HepG2 (cell line): ENCODE measurements around the gene ZFP36L2. TPM values are rescaled to one million over a fixed set of nuclear protein-coding genes. Genes with fewer than 3 reads are reported as not detected.

Experiments used
- AGO1 ChIP-seq: fragments of 200-400 bp; formaldehyde crosslinking; IDR thresholded peaks from 2 replicates; pipeline ENCODE4 v1.6.1; 2017; ENCODE audit warnings: mild to moderate bottlenecking, low read depth, low read length, moderate library complexity; ENCODE audit not compliant: poor library complexity, severe bottlenecking
- CBX1 ChIP-seq: IDR thresholded peaks from one replicate; pipeline ENCODE4 v1.6.1; 2016; ENCODE audit warnings: antibody characterized with exemption, low read depth
- CCAR2 ChIP-seq: fragments of 200-400 bp; formaldehyde crosslinking; optimal IDR thresholded peaks from 2 replicates; pipeline ENCODE3; 2018; ENCODE audit warnings: low read depth, mild to moderate bottlenecking, low read length, moderate library complexity
- CEBPB ChIP-seq: IDR thresholded peaks from 2 replicates; pipeline ENCODE4 v1.6.1; 2011; ENCODE audit warnings: low read depth, low read length, improper control_type of control experiment, borderline replicate concordance
- CEBPG ChIP-seq: IDR thresholded peaks from 2 replicates; pipeline ENCODE4 v1.6.1; 2016
- EP300 ChIP-seq, 3 experiments: sonication (generic) in 1 of 3; formaldehyde crosslinking in 1 of 3; IDR thresholded peaks; 2 replicates each; pipeline versions ENCODE4 v1.5.1 to v1.6.1; 2011 to 2020; ENCODE audit warnings: low read depth in 2 of 3, low read length in 2 of 3, borderline replicate concordance in 1 of 3, improper control_type of control experiment in 1 of 3, mild to moderate bottlenecking in 1 of 3, missing genetic modification reagents in 1 of 3, moderate library complexity in 1 of 3
- FOXA1 ChIP-seq, 2 experiments: fragments of 450-650 bp in 1 of 2; sonication (generic) in 1 of 2; formaldehyde crosslinking in 1 of 2; IDR thresholded peaks; 2 replicates each; pipeline versions ENCODE4 v1.4.0 to v1.6.1; 2016 to 2020; ENCODE audit warnings: missing genetic modification reagents in 1 of 2
- GABPA ChIP-seq, 2 experiments: IDR thresholded peaks; 2 replicates each; pipeline ENCODE4 v1.6.1; 2011 to 2016; ENCODE audit warnings: low read depth in 2 of 2, low read length in 1 of 2, missing biosample characterization in 1 of 2, missing genetic modification characterization in 1 of 2
- IKZF1 ChIP-seq: fragments of 450-650 bp; IDR thresholded peaks from 2 replicates; pipeline ENCODE4 v1.7.1; 2016
- MIER2 ChIP-seq: IDR thresholded peaks from 2 replicates; pipeline ENCODE4 v1.6.1; 2016; ENCODE audit warnings: missing biosample characterization, missing genetic modification reagents
- MTF2 ChIP-seq: sonication (generic); formaldehyde crosslinking; IDR thresholded peaks from 2 replicates; pipeline ENCODE4 v1.5.0; 2020; ENCODE audit warnings: missing genetic modification reagents, borderline replicate concordance
- NR2F2 ChIP-seq: IDR thresholded peaks from 2 replicates; pipeline ENCODE4 v1.6.1; 2012; ENCODE audit warnings: low read depth, inconsistent platforms, borderline replicate concordance
- PHF5A ChIP-seq: IDR thresholded peaks from one replicate; pipeline ENCODE4 v1.6.1; 2018; ENCODE audit warnings: low read depth, missing genetic modification reagents; ENCODE audit not compliant: unreplicated experiment
- REPIN1 ChIP-seq: sonication (generic); formaldehyde crosslinking; IDR thresholded peaks from 2 replicates; pipeline ENCODE4 v1.8.0; 2022; ENCODE audit warnings: missing genetic modification reagents, low read depth, mild to moderate bottlenecking, borderline replicate concordance
- SMC3 ChIP-seq: IDR thresholded peaks from 2 replicates; pipeline ENCODE4 v1.6.1; 2011; ENCODE audit warnings: low read length, improper control_type of control experiment
- TAF1 ChIP-seq: sonication (generic); formaldehyde crosslinking; IDR thresholded peaks from 2 replicates; pipeline ENCODE4 v1.4.0; 2020; ENCODE audit warnings: missing genetic modification reagents
- TEAD3 ChIP-seq: optimal IDR thresholded peaks from 2 replicates; pipeline ENCODE3; 2016; ENCODE audit warnings: borderline replicate concordance
- TSC22D2 ChIP-seq: sonication (generic); formaldehyde crosslinking; IDR thresholded peaks from 2 replicates; pipeline ENCODE4 v1.5.1; 2020; ENCODE audit warnings: missing genetic modification reagents, mild to moderate bottlenecking, borderline replicate concordance
- YY1 ChIP-seq: IDR thresholded peaks from 2 replicates; pipeline ENCODE4 v1.6.1; 2011; ENCODE audit warnings: low read length, low read depth, moderate library complexity, mild to moderate bottlenecking; ENCODE audit not compliant: insufficient read depth, insufficient replicate concordance
- ZNF180 ChIP-seq: sonication (generic); formaldehyde crosslinking; IDR thresholded peaks from 2 replicates; pipeline ENCODE4 v1.4.0; 2020; ENCODE audit warnings: low read depth, missing genetic modification reagents, borderline replicate concordance
- ZNF260 ChIP-seq: sonication (generic); formaldehyde crosslinking; IDR thresholded peaks from 2 replicates; pipeline ENCODE4 v1.4.0; 2020; ENCODE audit warnings: missing genetic modification reagents, low read depth, mild to moderate bottlenecking, borderline replicate concordance
- ZNF274 ChIP-seq: sonication (generic); formaldehyde crosslinking; IDR thresholded peaks from 2 replicates; pipeline ENCODE4 v1.5.1; 2020; ENCODE audit warnings: mild to moderate bottlenecking, missing genetic modification reagents
- ZNF367 ChIP-seq: sonication (generic); formaldehyde crosslinking; IDR thresholded peaks from 2 replicates; pipeline ENCODE4 v1.4.0; 2020; ENCODE audit warnings: missing genetic modification reagents, borderline replicate concordance
- ZNF382 ChIP-seq: sonication (generic); formaldehyde crosslinking; IDR thresholded peaks from 2 replicates; pipeline ENCODE4 v1.5.0; 2020; ENCODE audit warnings: missing genetic modification reagents, mild to moderate bottlenecking, borderline replicate concordance
- ZSCAN29 ChIP-seq: sonication (generic); formaldehyde crosslinking; conservative IDR thresholded peaks from 2 replicates; pipeline ENCODE4 v1.4.0; 2020; ENCODE audit warnings: mild to moderate bottlenecking, missing genetic modification reagents
- polyA plus RNA-seq, 8 experiments: library from polyadenylated mRNA; depleted of rRNA in 3 of 8; stranded (reverse) in 7 of 8; unstranded in 1 of 8; fragments of >200 nt; fragmentation: Illumina TruSeq in 4 of 8; extraction: Trizol in 4 of 8; gene quantifications; 2 replicates each; pipeline versions ENCODE4 v1.2.1 to v1.2.3, GENCODE V29; 2011 to 2016; ENCODE audit warnings: low read depth in 4 of 8, missing spikeins in 1 of 8, mixed read lengths in 1 of 8; ENCODE audit not compliant: insufficient read depth in 1 of 8
- total RNA-seq, 5 experiments: library from RNA; depleted of rRNA; stranded (reverse); fragments of >200 nt; fragmentation: Illumina TruSeq; extraction: Trizol; gene quantifications; 2 replicates each; pipeline ENCODE4 v1.2.3, GENCODE V29; 2016; ENCODE audit warnings: low read depth in 1 of 5
- TF ChIP-seq, protein P1 (sequence below): sonication (generic); formaldehyde crosslinking; IDR thresholded peaks from 2 replicates; pipeline ENCODE4 v1.5.1; 2020; ENCODE audit warnings: mild to moderate bottlenecking, moderate library complexity, missing genetic modification reagents
- TF ChIP-seq, protein P2 (sequence below): sonication (generic); formaldehyde crosslinking; IDR thresholded peaks from 2 replicates; pipeline ENCODE4 v1.4.0; 2020; ENCODE audit warnings: missing genetic modification reagents

ZFP36L2 gene
- total and polyA plus RNA-seq, 2 of the 13 experiments (the other 11 are each of a cell fraction or from before 2014, with no cell fraction given) = 11.2 to 21.8 TPM

DNA sequence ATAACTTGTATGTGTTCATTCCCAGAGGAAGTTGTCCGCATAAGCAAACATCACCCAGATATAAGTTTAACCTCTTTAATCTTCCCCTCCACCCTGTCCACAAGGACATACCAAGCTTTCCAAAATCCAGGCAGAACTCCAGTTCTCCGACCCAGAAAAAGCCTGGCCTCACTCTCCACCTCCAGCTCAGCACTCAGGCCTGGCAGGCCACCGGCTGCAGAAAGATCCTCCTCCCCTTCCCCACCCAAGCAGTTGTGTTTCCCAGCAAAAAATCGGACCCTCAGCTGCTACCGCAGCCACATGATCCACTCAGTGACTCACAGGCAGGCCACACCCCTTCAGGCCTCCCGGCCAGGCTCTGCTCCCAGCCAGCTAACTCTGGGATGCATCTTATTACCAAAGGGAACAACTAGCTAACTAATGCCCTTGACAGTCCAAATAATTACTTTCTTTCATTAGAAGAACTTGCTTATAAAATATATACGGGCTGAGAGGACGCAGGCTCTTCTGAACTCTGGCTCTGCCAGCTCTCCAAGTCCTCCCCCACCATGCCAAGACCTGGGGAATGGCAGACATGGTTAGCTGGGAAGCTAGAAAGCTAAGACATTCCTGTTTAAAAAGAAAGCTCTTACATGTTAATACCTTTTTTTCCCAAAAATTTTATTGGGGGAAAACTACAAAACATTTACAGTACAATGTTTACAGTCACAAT, 4.5 kb downstream of the ZFP36L2 start (continued):
- 0 out of 2 replicates have a peak, but pooled peaks have one; percentile 28 for TF ChIP-seq TSC22D2 (CRISPR knock-in tag)
- no peak for TF ChIP-seq SMC3
- TF ChIP-seq NR2F2 = no peak
- peak in 1 of 2 experiments; percentile 50; a peak in 1 of 4 replicates for TF ChIP-seq EP300 (IDR thresholded peaks at IDR 0.05; ENCODE audit: low read depth in 2 of 2, low read length in 2 of 2)
- TF ChIP-seq EP300 (CRISPR knock-in tag; IDR thresholded peaks at IDR 0.05; ENCODE audit: borderline replicate concordance) = peak; percentile 57; the same call in 1 of the 2 replicates
- peak; percentile 51 for TF ChIP-seq YY1
- no peak for TF ChIP-seq ZNF180 (CRISPR knock-in tag)
- TF ChIP-seq ZNF274 (CRISPR knock-in tag) = peak; percentile 81
- TF ChIP-seq, protein P1, sequence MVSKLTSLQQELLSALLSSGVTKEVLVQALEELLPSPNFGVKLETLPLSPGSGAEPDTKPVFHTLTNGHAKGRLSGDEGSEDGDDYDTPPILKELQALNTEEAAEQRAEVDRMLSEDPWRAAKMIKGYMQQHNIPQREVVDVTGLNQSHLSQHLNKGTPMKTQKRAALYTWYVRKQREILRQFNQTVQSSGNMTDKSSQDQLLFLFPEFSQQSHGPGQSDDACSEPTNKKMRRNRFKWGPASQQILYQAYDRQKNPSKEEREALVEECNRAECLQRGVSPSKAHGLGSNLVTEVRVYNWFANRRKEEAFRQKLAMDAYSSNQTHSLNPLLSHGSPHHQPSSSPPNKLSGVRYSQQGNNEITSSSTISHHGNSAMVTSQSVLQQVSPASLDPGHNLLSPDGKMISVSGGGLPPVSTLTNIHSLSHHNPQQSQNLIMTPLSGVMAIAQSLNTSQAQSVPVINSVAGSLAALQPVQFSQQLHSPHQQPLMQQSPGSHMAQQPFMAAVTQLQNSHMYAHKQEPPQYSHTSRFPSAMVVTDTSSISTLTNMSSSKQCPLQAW = peak; percentile 70; the same call in 1 of the 2 replicates
- no peak for TF ChIP-seq ZNF367 (CRISPR knock-in tag)
- TF ChIP-seq CEBPB = no peak
- peak; percentile 93 for TF ChIP-seq AGO1
- TF ChIP-seq ZSCAN29 (CRISPR knock-in tag) = no peak; the same call in 1 of the 2 replicates
- TF ChIP-seq ZNF382 (CRISPR knock-in tag) = no peak
- peak; percentile 79; the same call in 1 of the 2 replicates for TF ChIP-seq MIER2
- TF ChIP-seq CEBPG (CRISPR knock-in tag) = peak; percentile 15; the same call in 1 of the 2 replicates
- TF ChIP-seq TEAD3 (CRISPR knock-in tag) = peak; percentile 72
- TF ChIP-seq, protein P2, sequence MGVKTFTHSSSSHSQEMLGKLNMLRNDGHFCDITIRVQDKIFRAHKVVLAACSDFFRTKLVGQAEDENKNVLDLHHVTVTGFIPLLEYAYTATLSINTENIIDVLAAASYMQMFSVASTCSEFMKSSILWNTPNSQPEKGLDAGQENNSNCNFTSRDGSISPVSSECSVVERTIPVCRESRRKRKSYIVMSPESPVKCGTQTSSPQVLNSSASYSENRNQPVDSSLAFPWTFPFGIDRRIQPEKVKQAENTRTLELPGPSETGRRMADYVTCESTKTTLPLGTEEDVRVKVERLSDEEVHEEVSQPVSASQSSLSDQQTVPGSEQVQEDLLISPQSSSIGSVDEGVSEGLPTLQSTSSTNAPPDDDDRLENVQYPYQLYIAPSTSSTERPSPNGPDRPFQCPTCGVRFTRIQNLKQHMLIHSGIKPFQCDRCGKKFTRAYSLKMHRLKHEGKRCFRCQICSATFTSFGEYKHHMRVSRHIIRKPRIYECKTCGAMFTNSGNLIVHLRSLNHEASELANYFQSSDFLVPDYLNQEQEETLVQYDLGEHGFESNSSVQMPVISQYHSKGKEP (CRISPR knock-in tag) = no peak
- TF ChIP-seq IKZF1 = no peak
- TF ChIP-seq TAF1 (CRISPR knock-in tag) = peak; percentile 81
- TF ChIP-seq ZNF260 (CRISPR knock-in tag) = no peak
- TF ChIP-seq CCAR2 = peak; percentile 77
- peak; percentile 69 for TF ChIP-seq CBX1
- TF ChIP-seq PHF5A (CRISPR knock-in tag) = no peak
- no peak; the same call in 1 of the 2 replicates for TF ChIP-seq REPIN1 (CRISPR knock-in tag)
- TF ChIP-seq MTF2 (CRISPR knock-in tag) = 0 out of 2 replicates have a peak, but pooled peaks have one; percentile 31
- no peak for TF ChIP-seq GABPA (IDR thresholded peaks at IDR 0.05; ENCODE audit: low read depth, low read length)
- peak; percentile 59 for TF ChIP-seq GABPA (CRISPR knock-in tag; IDR thresholded peaks at IDR 0.05; ENCODE audit: low read depth)
- TF ChIP-seq FOXA1 (IDR thresholded peaks at IDR 0.05) = no peak
- TF ChIP-seq FOXA1 (CRISPR knock-in tag; IDR thresholded peaks at IDR 0.05) = peak; percentile 37; the same call in 1 of the 2 replicates
